Central memory CD8-positive, alpha-beta T cell (primary cell): ENCODE data around the gene NUMA1.

Experiments used
- ATAC-seq: fragments of 150-1000 bp; cut with Tn5 transposase; replicated peaks from 2 replicates; pipeline ENCODE4 v1.10.0; 2022; ENCODE audit warnings: mild to moderate bottlenecking, moderate FRiP score, moderate number of reproducible peaks; ENCODE audit not compliant: poor library complexity, severe bottlenecking; ENCODE audit errors: extremely low read depth
- DNase-seq, 2 donors: peaks; one replicate each; pipeline ENCODE4 v3.0.0; 2021; ENCODE audit warnings: low spot score in 2 of 2
- H3K27ac Mint-ChIP-seq: one replicate; pipeline ENCODE4 v1.8.0; 2022; ENCODE audit warnings: low read depth, mild to moderate bottlenecking, moderate library complexity, mixed read lengths
- H3K27me3 Mint-ChIP-seq: one replicate; pipeline ENCODE4 v1.8.0; 2022; ENCODE audit warnings: mixed read lengths
- H3K36me3 Mint-ChIP-seq: one replicate; pipeline ENCODE4 v1.8.0; 2022; ENCODE audit warnings: mild to moderate bottlenecking, moderate library complexity, mixed read lengths; ENCODE audit not compliant: insufficient read depth
- H3K4me1 Mint-ChIP-seq: one replicate; pipeline ENCODE4 v1.8.0; 2022; ENCODE audit warnings: mixed read lengths
- H3K4me3 Mint-ChIP-seq: one replicate; pipeline ENCODE4 v1.8.0; 2022; ENCODE audit warnings: mild to moderate bottlenecking, moderate library complexity, mixed read lengths
- H3K9me3 Mint-ChIP-seq: one replicate; pipeline ENCODE4 v1.8.0; 2022; ENCODE audit warnings: mixed read lengths

NUMA1 gene

GRCh38 chr11:71979602-71980001 lies 100.7 kb downstream of the NUMA1 start:
- Mint-ChIP-seq H3K27me3 (no peaks in the 10 kb centered on the region), H3K4me1 (peaks cover 5% of the 10 kb centered on the region)

GRCh38 chr11:71979094-71979493 lies 101.2 kb downstream of the NUMA1 start:
- H3K36me3 Mint-ChIP-seq = no peaks in the 10 kb centered on the region
- no peak overlapping the region for H3K4me3 Mint-ChIP-seq
- DNase-seq (no peak), ATAC-seq (no peak)
- no peaks in the 10 kb centered on the region for H3K27me3 Mint-ChIP-seq
- peaks cover 5% of the 10 kb centered on the region for H3K4me1 Mint-ChIP-seq
- H3K9me3 Mint-ChIP-seq = no peaks in the 10 kb centered on the region
- H3K27ac Mint-ChIP-seq = no peak overlapping the region

More at GRCh38 chr11:71979602-71980001, 100.7 kb downstream of the NUMA1 start:
- H3K27ac Mint-ChIP-seq = no peak overlapping the region
- H3K9me3 Mint-ChIP-seq = no peaks in the 10 kb centered on the region
- H3K36me3 Mint-ChIP-seq = no peaks in the 10 kb centered on the region
- no peak overlapping the region for H3K4me3 Mint-ChIP-seq
- ATAC-seq = no peak
- no peak for DNase-seq

- Mint-ChIP-seq H3K9me3 (no peaks in the 10 kb centered on the region), H3K27me3 (no peaks in the 10 kb centered on the region), H3K27ac (peak overlapping the region; percentile 27), H3K36me3 (peaks cover 1% of the 10 kb centered on the region), H3K4me3 (no peak overlapping the region), H3K4me1 (peaks cover 5% of the 10 kb centered on the region)
- ATAC-seq (peak; percentile 64), DNase-seq (peak in 1 of 2 donors; percentile 31)
Measured at GRCh38 chr11:71977743-71978418, 102.5 kb downstream of the NUMA1 start.

- Mint-ChIP-seq H3K4me3 (no peak overlapping the region), H3K9me3 (no peaks in the 10 kb centered on the region), H3K4me1 (peaks cover 5% of the 10 kb centered on the region), H3K36me3 (peaks cover 3% of the 10 kb centered on the region), H3K27me3 (no peaks in the 10 kb centered on the region), H3K27ac (no peak overlapping the region)
- DNase-seq (no peak), ATAC-seq (no peak)
Measured at GRCh38 chr11:71977090-71977489, 103.3 kb downstream of the NUMA1 start.

GRCh38 chr11:71976551-71976950 lies 103.8 kb downstream of the NUMA1 start:
- no peak overlapping the region for H3K27ac Mint-ChIP-seq
- peaks cover 5% of the 10 kb centered on the region for H3K4me1 Mint-ChIP-seq

GRCh38 chr11:71971680-71972079 lies 108.7 kb downstream of the NUMA1 start:
- no peaks in the 10 kb centered on the region for H3K27me3 Mint-ChIP-seq
- no peak overlapping the region for H3K4me3 Mint-ChIP-seq
- no peak overlapping the region for H3K27ac Mint-ChIP-seq
- no peaks in the 10 kb centered on the region for H3K4me1 Mint-ChIP-seq
- peaks cover 8% of the 10 kb centered on the region for H3K36me3 Mint-ChIP-seq
- H3K9me3 Mint-ChIP-seq = no peaks in the 10 kb centered on the region
- DNase-seq = no peak
- no peak for ATAC-seq

More at GRCh38 chr11:71976551-71976950, 103.8 kb downstream of the NUMA1 start:
- no peak overlapping the region for H3K4me3 Mint-ChIP-seq
- ATAC-seq (no peak), DNase-seq (no peak)
- no peaks in the 10 kb centered on the region for H3K27me3 Mint-ChIP-seq
- H3K36me3 Mint-ChIP-seq = peaks cover 3% of the 10 kb centered on the region
- H3K9me3 Mint-ChIP-seq = no peaks in the 10 kb centered on the region

GRCh38 chr11:71964641-71965040 lies 115.7 kb downstream of the NUMA1 start:
- Mint-ChIP-seq H3K4me3 (no peak overlapping the region), H3K36me3 (peaks cover 29% of the 10 kb centered on the region), H3K9me3 (no peaks in the 10 kb centered on the region), H3K27me3 (no peaks in the 10 kb centered on the region), H3K4me1 (no peaks in the 10 kb centered on the region), H3K27ac (no peak overlapping the region)
- DNase-seq (no peak), ATAC-seq (no peak)

GRCh38 chr11:71963468-71963867 lies 116.9 kb downstream of the NUMA1 start:
- no peaks in the 10 kb centered on the region for H3K27me3 Mint-ChIP-seq
- peaks cover 26% of the 10 kb centered on the region for H3K36me3 Mint-ChIP-seq
- no peaks in the 10 kb centered on the region for H3K9me3 Mint-ChIP-seq
- no peaks in the 10 kb centered on the region for H3K4me1 Mint-ChIP-seq
- no peak overlapping the region for H3K27ac Mint-ChIP-seq
- DNase-seq (no peak), ATAC-seq (no peak)
- H3K4me3 Mint-ChIP-seq = no peak overlapping the region

GRCh38 chr11:71962428-71963038 lies 117.8 kb downstream of the NUMA1 start:
- no peak overlapping the region for H3K4me3 Mint-ChIP-seq
- no peaks in the 10 kb centered on the region for H3K27me3 Mint-ChIP-seq
- peaks cover 24% of the 10 kb centered on the region for H3K36me3 Mint-ChIP-seq

GRCh38 chr11:71955898-71956456 lies 124.4 kb downstream of the NUMA1 start:
- Mint-ChIP-seq H3K36me3 (peaks cover 3% of the 10 kb centered on the region), H3K4me1 (peaks cover 30% of the 10 kb centered on the region), H3K9me3 (no peaks in the 10 kb centered on the region), H3K27ac (no peak overlapping the region), H3K4me3 (no peak overlapping the region), H3K27me3 (no peaks in the 10 kb centered on the region)
- DNase-seq (no peak), ATAC-seq (no peak)

More at GRCh38 chr11:71962428-71963038, 117.8 kb downstream of the NUMA1 start:
- peak; percentile 32 for ATAC-seq
- DNase-seq = no peak
- no peaks in the 10 kb centered on the region for H3K4me1 Mint-ChIP-seq
- H3K27ac Mint-ChIP-seq = peak overlapping the region; percentile 69
- no peaks in the 10 kb centered on the region for H3K9me3 Mint-ChIP-seq
